ENCODE data around the gene FBRSL1. TPM values are rescaled to one million over a fixed set of nuclear protein-coding genes. Genes with fewer than 3 reads are reported as not detected.

Gene FBRSL1
- total RNA-seq, 1 experiment from 2014 or later, result 124 TPM

DNA sequence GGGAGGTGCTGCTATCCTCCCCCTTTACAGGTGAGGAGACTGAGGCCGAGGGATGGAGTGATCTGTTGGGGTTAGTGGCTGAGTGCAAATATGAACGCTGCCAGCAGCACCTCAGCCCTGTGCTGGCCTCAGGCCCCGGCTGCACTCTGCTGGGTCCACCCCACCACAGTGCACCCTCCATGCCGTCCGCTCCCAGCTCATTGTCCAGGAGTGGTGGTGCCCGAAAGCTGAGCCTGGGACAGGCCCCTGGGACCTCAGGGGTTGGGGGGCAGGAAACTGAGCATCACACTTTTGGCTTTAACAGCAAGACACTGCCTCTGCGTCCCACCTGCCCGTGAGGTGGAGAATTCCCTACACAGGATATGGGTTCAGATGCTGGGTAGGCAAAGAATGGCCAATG lies 31.5 kb upstream of the FBRSL1 start:
- Histone ChIP-seq H3K4me3 (replicated peaks in 1 of 2; ENCODE audit: low read depth in 1 of 2, low read length in 2 of 2) (no peak overlapping the region), H3K9ac (ENCODE audit: low read length) (no peak overlapping the region), H3K36me3 (ENCODE audit: control insufficient read depth in 1 of 2, insufficient read depth in 2 of 2, low read length in 2 of 2) (no peaks in the 10 kb centered on the region), H3K4me1 (ENCODE audit: control insufficient read depth in 1 of 2, insufficient read depth in 2 of 2, low read length in 2 of 2) (no peaks in the 10 kb centered on the region), H3K27me3 (ENCODE audit: insufficient read depth, low read length) (no peaks in the 10 kb centered on the region; the same call in 1 of the 2 replicates), H4K20me1 (ENCODE audit: insufficient read depth) (no peaks in the 10 kb centered on the region), H3K4me2 (ENCODE audit: low read length) (no peak overlapping the region), H3K27ac (ENCODE audit: low read depth, low read length) (no peak overlapping the region), H2AFZ (ENCODE audit: low read depth, low read length, poor library complexity, severe bottlenecking) (no peak overlapping the region), H3K79me2 (ENCODE audit: insufficient read depth, low read length) (no peaks in the 10 kb centered on the region), H3K9me3 (ENCODE audit: control insufficient read depth in 1 of 2, insufficient read depth in 1 of 2, low read depth in 1 of 2, low read length in 2 of 2) (no peaks in the 10 kb centered on the region; a peak in 1 of 4 replicates), H3K9me2 (ENCODE audit: insufficient read depth) (no peaks in the 10 kb centered on the region)
- TF ChIP-seq SRF (IDR thresholded peaks at IDR 0.05; ENCODE audit: low read depth) (no peak), ZFX (IDR thresholded peaks at IDR 0.05) (no peak), EZH2phosphoT487 (IDR thresholded peaks at IDR 0.05; ENCODE audit: borderline replicate concordance) (no peak), SP1 (IDR thresholded peaks at IDR 0.05; ENCODE audit: low read depth) (no peak), JUND (IDR thresholded peaks at IDR 0.05) (no peak), CBX3 (IDR thresholded peaks at IDR 0.05; ENCODE audit: low read depth) (no peak), YY1 (IDR thresholded peaks at IDR 0.05; ENCODE audit: extremely low read depth, insufficient replicate concordance, low read depth, low read length) (no peak), ZNF274 (IDR thresholded peaks at IDR 0.05; ENCODE audit: low read depth, low read length) (no peak), TCF7L2 (IDR thresholded peaks at IDR 0.05; ENCODE audit: borderline replicate concordance, extremely low read depth, insufficient read depth, insufficient read length) (no peak), FOSL1 (IDR thresholded peaks at IDR 0.05; ENCODE audit: low read depth) (no peak), POLR2A (IDR thresholded peaks at IDR 0.05; ENCODE audit: borderline replicate concordance, extremely low read depth, insufficient read depth, insufficient read length) (no peak), SIN3A (IDR thresholded peaks at IDR 0.05; ENCODE audit: low read depth) (no peak)
- TF ChIP-seq, protein P1, sequence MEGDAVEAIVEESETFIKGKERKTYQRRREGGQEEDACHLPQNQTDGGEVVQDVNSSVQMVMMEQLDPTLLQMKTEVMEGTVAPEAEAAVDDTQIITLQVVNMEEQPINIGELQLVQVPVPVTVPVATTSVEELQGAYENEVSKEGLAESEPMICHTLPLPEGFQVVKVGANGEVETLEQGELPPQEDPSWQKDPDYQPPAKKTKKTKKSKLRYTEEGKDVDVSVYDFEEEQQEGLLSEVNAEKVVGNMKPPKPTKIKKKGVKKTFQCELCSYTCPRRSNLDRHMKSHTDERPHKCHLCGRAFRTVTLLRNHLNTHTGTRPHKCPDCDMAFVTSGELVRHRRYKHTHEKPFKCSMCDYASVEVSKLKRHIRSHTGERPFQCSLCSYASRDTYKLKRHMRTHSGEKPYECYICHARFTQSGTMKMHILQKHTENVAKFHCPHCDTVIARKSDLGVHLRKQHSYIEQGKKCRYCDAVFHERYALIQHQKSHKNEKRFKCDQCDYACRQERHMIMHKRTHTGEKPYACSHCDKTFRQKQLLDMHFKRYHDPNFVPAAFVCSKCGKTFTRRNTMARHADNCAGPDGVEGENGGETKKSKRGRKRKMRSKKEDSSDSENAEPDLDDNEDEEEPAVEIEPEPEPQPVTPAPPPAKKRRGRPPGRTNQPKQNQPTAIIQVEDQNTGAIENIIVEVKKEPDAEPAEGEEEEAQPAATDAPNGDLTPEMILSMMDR (IDR thresholded peaks at IDR 0.05 in 2 of 3, conservative IDR thresholded peaks at IDR 0.05 in 1 of 3; ENCODE audit: borderline replicate concordance in 1 of 3, insufficient read depth in 1 of 3, low read depth in 2 of 3, low read length in 2 of 3), result no peak
- TF ChIP-seq, protein P2, sequence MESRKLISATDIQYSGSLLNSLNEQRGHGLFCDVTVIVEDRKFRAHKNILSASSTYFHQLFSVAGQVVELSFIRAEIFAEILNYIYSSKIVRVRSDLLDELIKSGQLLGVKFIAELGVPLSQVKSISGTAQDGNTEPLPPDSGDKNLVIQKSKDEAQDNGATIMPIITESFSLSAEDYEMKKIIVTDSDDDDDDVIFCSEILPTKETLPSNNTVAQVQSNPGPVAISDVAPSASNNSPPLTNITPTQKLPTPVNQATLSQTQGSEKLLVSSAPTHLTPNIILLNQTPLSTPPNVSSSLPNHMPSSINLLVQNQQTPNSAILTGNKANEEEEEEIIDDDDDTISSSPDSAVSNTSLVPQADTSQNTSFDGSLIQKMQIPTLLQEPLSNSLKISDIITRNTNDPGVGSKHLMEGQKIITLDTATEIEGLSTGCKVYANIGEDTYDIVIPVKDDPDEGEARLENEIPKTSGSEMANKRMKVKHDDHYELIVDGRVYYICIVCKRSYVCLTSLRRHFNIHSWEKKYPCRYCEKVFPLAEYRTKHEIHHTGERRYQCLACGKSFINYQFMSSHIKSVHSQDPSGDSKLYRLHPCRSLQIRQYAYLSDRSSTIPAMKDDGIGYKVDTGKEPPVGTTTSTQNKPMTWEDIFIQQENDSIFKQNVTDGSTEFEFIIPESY (IDR thresholded peaks at IDR 0.05; ENCODE audit: extremely low read depth, insufficient replicate concordance, low read length), result no peak
- ChIA-PET CTCF (no interaction called here), POLR2A (no interaction called here), RAD21 (ENCODE audit: low non-redundant PET in 1 of 2, low total read pairs in 2 of 2, uncharacterized antibody in 2 of 2, unreplicated experiment in 2 of 2) (no interaction called here)
- intact Hi-C loops (cut with micrococcal nuclease), result no loop called here
- no peak for ATAC-seq
- no peak for DNase-seq (ENCODE audit: low read depth, low spot score)
- no TSS peak for BruUV-seq (replicated peaks)
